IMR-90 (cell line): ENCODE data around the gene BROX. TPM values are rescaled to one million over a fixed set of nuclear protein-coding genes. Genes with fewer than 3 reads are reported as not detected.

Experiments used
- ATAC-seq: fragments of 200-7000 bp; cut with Tn5 transposase; 2 replicates; pipeline ENCODE4 v1.9.1; 2020; ENCODE audit warnings: low read depth, mild to moderate bottlenecking, moderate library complexity
- BruUV-seq: library from RNA; stranded (reverse); fragments of 400-500 nt; replicated peaks from 2 replicates; lab custom pipeline; 2021; lab: Mats Ljungman, UMichigan
- CTCF ChIA-PET: fragments of 300-600 bp; formaldehyde crosslinking; extraction: SDS; loops from one replicate; lab custom pipeline; 2021; ENCODE audit warnings: antibody characterized with exemption; lab: Yijun Ruan, JAX
- POLR2A ChIA-PET: fragments of 300-600 bp; sonication (Branson Sonifier 250); formaldehyde crosslinking; loops from one replicate; lab custom pipeline; 2022; ENCODE audit warnings: antibody characterized with exemption; ENCODE audit not compliant: unreplicated experiment; lab: Charles Lee
- DNase-seq: peaks from one replicate; pipeline ENCODE4 v3.0.0; 2013
- H2AFZ ChIP-seq: replicated peaks from 2 replicates; pipeline ENCODE3; 2013; ENCODE audit warnings: low read length, mild to moderate bottlenecking; ENCODE audit not compliant: poor library complexity
- H2AK5ac ChIP-seq: 2 replicates; pipeline ENCODE4 v1.6.1; 2013; ENCODE audit warnings: low read depth, low read length, inconsistent platforms
- H2AK9ac ChIP-seq: replicated peaks from 2 replicates; pipeline ENCODE3; 2013; ENCODE audit warnings: mild to moderate bottlenecking, low read depth, low read length, moderate library complexity; ENCODE audit not compliant: poor library complexity
- H2BK120ac ChIP-seq: 2 replicates; pipeline ENCODE4 v1.6.1; 2013; ENCODE audit warnings: low read depth, low read length, inconsistent platforms
- H2BK15ac ChIP-seq: 3 replicates; pipeline ENCODE4 v1.6.1; 2013; ENCODE audit warnings: low read depth, low read length, inconsistent platforms
- H2BK20ac ChIP-seq: 2 replicates; pipeline ENCODE4 v1.6.1; 2013; ENCODE audit warnings: low read depth, mild to moderate bottlenecking, inconsistent platforms, low read length, moderate library complexity
- H2BK5ac ChIP-seq: 2 replicates; pipeline ENCODE4 v1.6.1; 2013; ENCODE audit warnings: mild to moderate bottlenecking, low read depth, low read length, inconsistent platforms; ENCODE audit not compliant: poor library complexity, severe bottlenecking
- H3K14ac ChIP-seq: replicated peaks from 2 replicates; pipeline ENCODE4 v1.6.1; 2013; ENCODE audit warnings: low read depth, low read length, inconsistent platforms
- H3K18ac ChIP-seq: 2 replicates; pipeline ENCODE4 v1.6.1; 2013; ENCODE audit warnings: low read depth, low read length, control low read depth
- H3K23ac ChIP-seq: 2 replicates; pipeline ENCODE4 v1.6.1; 2013; ENCODE audit warnings: low read depth, low read length, inconsistent platforms
- H3K27ac ChIP-seq: 2 replicates; pipeline ENCODE4 v1.5.1; 2013; ENCODE audit warnings: mild to moderate bottlenecking, control low read depth, low read length; ENCODE audit not compliant: insufficient read depth
- H3K27me3 ChIP-seq: 2 replicates; pipeline ENCODE4 v1.6.1; 2013; ENCODE audit warnings: low read length; ENCODE audit not compliant: control insufficient read depth, insufficient read depth
- H3K36me3 ChIP-seq: 2 replicates; pipeline ENCODE4 v1.6.1; 2013; ENCODE audit warnings: low read length, mixed read lengths; ENCODE audit not compliant: control insufficient read depth, insufficient read depth
- H3K4ac ChIP-seq: 2 replicates; pipeline ENCODE4 v1.6.1; 2013; ENCODE audit warnings: low read depth, low read length, inconsistent platforms
- H3K4me1 ChIP-seq: 2 replicates; pipeline ENCODE4 v1.6.1; 2013; ENCODE audit warnings: low read length, mixed read lengths; ENCODE audit not compliant: control insufficient read depth, insufficient read depth
- H3K4me2 ChIP-seq: 2 replicates; pipeline ENCODE4 v1.6.1; 2013; ENCODE audit warnings: low read depth, mild to moderate bottlenecking, control low read depth, low read length, moderate library complexity
- H3K4me3 ChIP-seq: 2 replicates; pipeline ENCODE4 v1.5.1; 2013; ENCODE audit warnings: low read depth, mild to moderate bottlenecking, control low read depth, low read length, moderate library complexity; ENCODE audit not compliant: insufficient read depth
- H3K56ac ChIP-seq: 2 replicates; pipeline ENCODE4 v1.6.1; 2013; ENCODE audit warnings: low read length, inconsistent platforms; ENCODE audit not compliant: insufficient read depth; ENCODE audit errors: extremely low read depth
- H3K79me1 ChIP-seq, 2 experiments: 2 replicates each; pipeline ENCODE4 v1.6.1; 2013; ENCODE audit warnings: low read length in 2 of 2, inconsistent platforms in 1 of 2, low read depth in 1 of 2
- H3K9ac ChIP-seq: 2 replicates; pipeline ENCODE4 v1.6.1; 2013; ENCODE audit warnings: low read depth, low read length, control low read depth
- H3K9me1 ChIP-seq: 2 replicates; pipeline ENCODE4 v1.6.1; 2013; ENCODE audit warnings: low read length, inconsistent platforms; ENCODE audit not compliant: insufficient read depth
- H3K9me3 ChIP-seq: 2 replicates; pipeline ENCODE4 v1.6.1; 2013; ENCODE audit warnings: low read length; ENCODE audit not compliant: control insufficient read depth, insufficient read depth
- H4K20me1 ChIP-seq: 2 replicates; pipeline ENCODE4 v1.6.1; 2013; ENCODE audit warnings: low read length, inconsistent platforms; ENCODE audit not compliant: insufficient read depth
- H4K5ac ChIP-seq: 2 replicates; pipeline ENCODE4 v1.6.1; 2013; ENCODE audit warnings: mild to moderate bottlenecking, low read depth, low read length, control low read depth
- H4K8ac ChIP-seq, 2 experiments: 2 replicates each; pipeline ENCODE4 v1.6.1; 2013; ENCODE audit warnings: low read depth in 2 of 2, low read length in 2 of 2, control low read depth in 1 of 2, inconsistent platforms in 1 of 2
- H4K91ac ChIP-seq: 2 replicates; pipeline ENCODE4 v1.6.1; 2013; ENCODE audit warnings: low read depth, low read length, inconsistent platforms; ENCODE audit not compliant: insufficient read depth
- CHD1 ChIP-seq: IDR thresholded peaks from 2 replicates; pipeline ENCODE4 v1.6.1; 2012; ENCODE audit warnings: low read depth, low read length, improper control_type of control experiment
- NFE2L2 ChIP-seq: fragments of 150-350 bp; IDR thresholded peaks from 2 replicates; pipeline ENCODE4 v1.6.1; 2016; ENCODE audit warnings: low read depth, mild to moderate bottlenecking, low read length
- WGBS, 2 experiments: methylation state at CpG; one replicate each; pipeline versions ENCODE4 v1.1.5 to v1.1.7; 2013; ENCODE audit warnings: missing lambda C conversion rate in 2 of 2; ENCODE audit not compliant: insufficient read length in 1 of 2; ENCODE audit errors: extremely low coverage in 2 of 2; 5-methylcytosine and 5-hydroxymethylcytosine counted together
- dilution Hi-C: fragments of 300-500 bp; cut with HindIII; formaldehyde crosslinking; loops from one replicate; pipeline ENCODE4 v1.14.3; 2018; ENCODE audit warnings: low sequenced_read_pairs; ENCODE audit not compliant: unreplicated experiment
- in situ Hi-C: fragments of 300-500 bp; cut with MboI; formaldehyde crosslinking; loops from 3 replicates; pipeline ENCODE4 v1.14.3; 2019; ENCODE audit warnings: low sequenced_read_pairs, inconsistent platforms, mixed read lengths
- intact Hi-C: fragments of 100-400 bp; cut with micrococcal nuclease; formaldehyde crosslinking; loops from 2 replicates; pipeline ENCODE4 v1.10.0; 2022
- polyA plus RNA-seq, 3 experiments: library from polyadenylated mRNA; depleted of rRNA; stranded (reverse); fragments of >200 nt; gene quantifications; 2 replicates each; pipeline ENCODE4 v1.2.3, GENCODE V29; 2012; ENCODE audit warnings: low replicate concordance in 1 of 3
- total RNA-seq: library from RNA; depleted of rRNA; stranded (reverse); fragments of >200 nt; gene quantifications from 2 replicates; pipeline ENCODE4 v1.2.3, GENCODE V29; 2012
- TF ChIP-seq, protein P1 (sequence below): conservative IDR thresholded peaks from 2 replicates; pipeline ENCODE4 v1.5.1; 2012; ENCODE audit warnings: mild to moderate bottlenecking, low read depth, low read length, improper control_type of control experiment

BROX gene
- total and polyA plus RNA-seq, 2 of the 4 experiments (the other 2 are of a cell fraction), result 6.8 to 43.4 TPM

DNA sequence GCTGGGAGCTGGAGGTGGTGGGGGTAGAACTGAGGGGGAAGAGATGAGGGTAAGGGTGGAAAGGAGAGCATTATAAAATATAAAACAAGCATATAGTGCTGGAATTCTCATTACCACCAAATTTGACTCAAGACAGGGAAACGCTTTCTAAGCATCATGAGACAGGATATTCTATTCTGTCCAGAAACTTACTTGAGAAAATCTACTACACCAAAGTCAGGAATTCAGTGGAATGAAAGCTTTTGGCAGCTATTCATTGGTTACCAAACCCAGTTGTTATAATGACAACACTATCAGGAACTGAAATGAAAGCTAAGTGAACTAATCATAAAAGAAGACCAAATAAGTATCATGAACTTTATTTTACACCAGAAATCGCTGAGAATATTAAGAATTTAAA, 14.5 kb upstream of the BROX start:
- Histone ChIP-seq H2BK15ac (no peak overlapping the region), H3K4me3 (no peak overlapping the region), H3K36me3 (peaks cover 14% of the 10 kb centered on the region; the same call in 1 of the 2 replicates), H3K9ac (no peak overlapping the region), H3K4me2 (no peak overlapping the region), H3K4ac (no peak overlapping the region), H4K8ac (no peak overlapping the region), H3K56ac (no peak overlapping the region), H3K18ac (no peak overlapping the region), H3K27me3 (no peaks in the 10 kb centered on the region), H4K91ac (no peak overlapping the region), H3K23ac (no peak overlapping the region), H2AK5ac (no peak overlapping the region), H3K4me1 (no peaks in the 10 kb centered on the region), H3K79me1 (peaks cover 12 to 31% of the 10 kb centered on the region in 2 experiments), H3K9me1 (no peaks in the 10 kb centered on the region), H2BK5ac (no peak overlapping the region), H4K20me1 (no peaks in the 10 kb centered on the region), H2BK20ac (no peak overlapping the region), H3K9me3 (no peaks in the 10 kb centered on the region), H2AFZ (no peak overlapping the region), H2AK9ac (no peak overlapping the region), H4K5ac (no peak overlapping the region), H2BK120ac (no peak overlapping the region), H3K14ac (no peak overlapping the region), H3K27ac (peak overlapping the region; percentile 13; the same call in 1 of the 2 replicates)
- DNase-seq (peak; percentile 56), ATAC-seq (peak; percentile 62)
- TF ChIP-seq, protein P1, sequence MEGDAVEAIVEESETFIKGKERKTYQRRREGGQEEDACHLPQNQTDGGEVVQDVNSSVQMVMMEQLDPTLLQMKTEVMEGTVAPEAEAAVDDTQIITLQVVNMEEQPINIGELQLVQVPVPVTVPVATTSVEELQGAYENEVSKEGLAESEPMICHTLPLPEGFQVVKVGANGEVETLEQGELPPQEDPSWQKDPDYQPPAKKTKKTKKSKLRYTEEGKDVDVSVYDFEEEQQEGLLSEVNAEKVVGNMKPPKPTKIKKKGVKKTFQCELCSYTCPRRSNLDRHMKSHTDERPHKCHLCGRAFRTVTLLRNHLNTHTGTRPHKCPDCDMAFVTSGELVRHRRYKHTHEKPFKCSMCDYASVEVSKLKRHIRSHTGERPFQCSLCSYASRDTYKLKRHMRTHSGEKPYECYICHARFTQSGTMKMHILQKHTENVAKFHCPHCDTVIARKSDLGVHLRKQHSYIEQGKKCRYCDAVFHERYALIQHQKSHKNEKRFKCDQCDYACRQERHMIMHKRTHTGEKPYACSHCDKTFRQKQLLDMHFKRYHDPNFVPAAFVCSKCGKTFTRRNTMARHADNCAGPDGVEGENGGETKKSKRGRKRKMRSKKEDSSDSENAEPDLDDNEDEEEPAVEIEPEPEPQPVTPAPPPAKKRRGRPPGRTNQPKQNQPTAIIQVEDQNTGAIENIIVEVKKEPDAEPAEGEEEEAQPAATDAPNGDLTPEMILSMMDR, result no peak
- TF ChIP-seq NFE2L2 (no peak), CHD1 (no peak)
- dilution Hi-C loops, result no loop called here
- in situ Hi-C loops, result no loop called here
- intact Hi-C loops, result no loop called here
- 100% methylated on average over 1 of the region's 2 CpGs; no CpG with 5 or more reads in 1 of the 2 experiments for WGBS, 2 experiments
- BruUV-seq, result no TSS peak
- CTCF ChIA-PET, result interaction anchor here (0.7 kb wide), 1 partner anchor 62 kb away, joined by 3 read pairs; no protein-coding TSS in a partner anchor
- POLR2A ChIA-PET, result no interaction called here
